HG03442 (cell line): ENCODE measurements around the gene NFASC.

Experiments
- ATAC-seq: cut with Tn5 transposase; IDR thresholded peaks from one replicate; pipeline ENCODE4 v1.9.1; 2021; ENCODE audit warnings: mild to moderate bottlenecking, moderate library complexity; ENCODE audit not compliant: unreplicated experiment

Gene NFASC

GRCh38 chr1:204887846-204888245 is 17.2 kb downstream of the NFASC start:
- ATAC-seq: no peak

- ATAC-seq: no peak
These were observed 17.6 kb downstream of the NFASC start for GRCh38 chr1:204888294-204888693.

- ATAC-seq: no peak
These were observed 19.2 kb downstream of the NFASC start for GRCh38 chr1:204889681-204890383.

- ATAC-seq: no peak
These were observed 21.2 kb downstream of the NFASC start for GRCh38 chr1:204891860-204892259.

- ATAC-seq: no peak
These were observed 23.4 kb downstream of the NFASC start for GRCh38 chr1:204894031-204894430.

GRCh38 chr1:204894606-204895005 is 23.9 kb downstream of the NFASC start:
- no peak for ATAC-seq

- no peak for ATAC-seq
These were observed 25.4 kb downstream of the NFASC start for GRCh38 chr1:204896023-204896422.

GRCh38 chr1:204896787-204897469 is 26.3 kb downstream of the NFASC start:
- ATAC-seq: no peak

- no peak for ATAC-seq
These were observed 30.1 kb downstream of the NFASC start for GRCh38 chr1:204900721-204901120.

GRCh38 chr1:204902671-204903070 is 32.0 kb downstream of the NFASC start:
- no peak for ATAC-seq

GRCh38 chr1:204904228-204904810 is 33.7 kb downstream of the NFASC start:
- no peak for ATAC-seq

GRCh38 chr1:204909109-204909508 is 38.4 kb downstream of the NFASC start:
- no peak for ATAC-seq

GRCh38 chr1:204915861-204916495 is 45.3 kb downstream of the NFASC start:
- no peak for ATAC-seq

- ATAC-seq: no peak
These were observed 47.1 kb downstream of the NFASC start for GRCh38 chr1:204917802-204918201.

GRCh38 chr1:204920511-204920910 is 49.8 kb downstream of the NFASC start:
- ATAC-seq: no peak

GRCh38 chr1:204920967-204921366 is 50.3 kb downstream of the NFASC start:
- no peak for ATAC-seq

GRCh38 chr1:204921855-204922516 is 51.3 kb downstream of the NFASC start:
- no peak for ATAC-seq

GRCh38 chr1:204923201-204923600 is 52.5 kb downstream of the NFASC start:
- no peak for ATAC-seq

GRCh38 chr1:204923626-204924012 is 53.0 kb downstream of the NFASC start:
- ATAC-seq: no peak

- no peak for ATAC-seq
These were observed 53.5 kb downstream of the NFASC start for GRCh38 chr1:204924013-204924759.

- no peak for ATAC-seq
These were observed 55.0 kb downstream of the NFASC start for GRCh38 chr1:204925701-204926100.
